GM10266 (cell line): ENCODE data around the gene MCRS1.

ENCODE experiments used
- DNase-seq: peaks from one replicate; pipeline ENCODE4 v3.0.0; 2012; ENCODE audit errors: extremely low spot score
- CTCF ChIP-seq: IDR thresholded peaks from 2 replicates; pipeline ENCODE4 v1.5.1; 2012; ENCODE audit warnings: mild to moderate bottlenecking, low read depth; ENCODE audit not compliant: control insufficient read depth, insufficient read depth; ENCODE audit errors: missing control alignments

The MCRS1 gene

DNA sequence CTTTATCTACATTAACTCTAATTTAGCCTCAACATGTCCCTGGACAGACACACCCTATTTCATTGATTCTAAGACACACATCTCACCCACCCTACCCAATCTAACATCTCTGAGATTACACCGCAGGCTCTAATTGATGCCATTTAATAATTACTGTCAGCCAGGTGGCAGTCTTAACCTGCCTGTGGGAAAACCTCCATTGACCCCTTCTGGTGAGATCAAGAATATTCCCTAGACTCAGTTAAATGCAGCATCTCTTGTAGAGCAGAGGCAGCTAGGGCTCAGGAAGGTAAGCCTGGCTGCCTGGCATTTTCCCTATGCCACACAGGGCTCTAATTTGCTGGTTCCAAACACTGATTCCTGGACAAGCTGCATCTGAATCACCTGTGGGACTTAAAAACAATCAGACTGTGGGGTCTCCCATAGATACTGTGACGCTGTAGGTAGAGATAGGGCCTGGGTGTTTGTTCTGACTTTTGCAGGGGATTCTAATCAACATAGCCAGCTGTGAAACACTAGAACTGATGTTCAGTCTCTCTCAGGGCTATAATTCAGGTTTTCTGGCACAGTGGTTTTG is 14.3 kb downstream of the MCRS1 start:
- TF ChIP-seq CTCF: peak; percentile 61
- DNase-seq: peak; percentile 70

- no peak for TF ChIP-seq CTCF
- DNase-seq: no peak
These were observed 15.0 kb downstream of the MCRS1 start for GRCh38 chr12:49552899-49553298.

DNA sequence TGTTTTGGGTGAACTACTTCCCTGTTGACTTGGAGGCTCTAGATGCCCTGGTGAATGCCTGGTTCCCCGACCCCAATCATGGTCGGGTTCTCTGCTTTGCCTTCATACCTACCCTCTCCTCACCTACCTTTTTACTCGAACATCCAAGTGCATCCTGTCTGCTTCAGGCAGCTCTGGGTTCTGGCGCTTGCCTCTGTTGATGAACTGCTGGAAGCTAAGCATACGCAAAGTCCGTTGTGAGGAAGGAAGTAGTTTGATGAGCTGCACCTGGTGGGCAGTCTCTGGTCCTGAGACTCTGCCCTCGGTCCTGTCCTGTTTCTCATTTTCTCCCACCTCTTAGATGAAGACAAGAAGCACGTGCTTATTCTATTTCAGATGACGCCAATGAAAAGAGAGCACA is 15.5 kb downstream of the MCRS1 start:
- no peak for TF ChIP-seq CTCF
- DNase-seq: no peak

DNA sequence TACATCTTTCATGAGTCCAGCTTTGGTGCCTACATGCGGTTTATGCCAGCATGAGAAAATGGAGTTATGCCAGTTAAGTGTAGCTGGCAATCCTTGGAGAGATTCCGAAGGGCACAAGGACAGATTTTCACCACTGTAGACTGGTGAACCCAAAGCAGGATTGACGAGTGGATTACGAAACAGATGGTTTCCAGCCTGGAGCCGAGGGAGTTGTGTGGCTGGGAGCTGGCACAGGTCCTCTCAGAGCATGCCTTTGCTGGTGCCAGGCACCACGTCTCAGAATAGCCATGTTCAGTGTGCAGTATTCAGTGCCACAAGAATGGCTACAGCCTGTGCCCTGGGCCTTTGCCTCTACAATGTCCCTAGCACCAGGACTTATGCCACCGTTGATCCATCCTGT is 15.9 kb downstream of the MCRS1 start:
- TF ChIP-seq CTCF: no peak
- no peak for DNase-seq

GRCh38 chr12:49550693-49551252 is 17.2 kb downstream of the MCRS1 start:
- DNase-seq: no peak
- no peak for TF ChIP-seq CTCF

DNA sequence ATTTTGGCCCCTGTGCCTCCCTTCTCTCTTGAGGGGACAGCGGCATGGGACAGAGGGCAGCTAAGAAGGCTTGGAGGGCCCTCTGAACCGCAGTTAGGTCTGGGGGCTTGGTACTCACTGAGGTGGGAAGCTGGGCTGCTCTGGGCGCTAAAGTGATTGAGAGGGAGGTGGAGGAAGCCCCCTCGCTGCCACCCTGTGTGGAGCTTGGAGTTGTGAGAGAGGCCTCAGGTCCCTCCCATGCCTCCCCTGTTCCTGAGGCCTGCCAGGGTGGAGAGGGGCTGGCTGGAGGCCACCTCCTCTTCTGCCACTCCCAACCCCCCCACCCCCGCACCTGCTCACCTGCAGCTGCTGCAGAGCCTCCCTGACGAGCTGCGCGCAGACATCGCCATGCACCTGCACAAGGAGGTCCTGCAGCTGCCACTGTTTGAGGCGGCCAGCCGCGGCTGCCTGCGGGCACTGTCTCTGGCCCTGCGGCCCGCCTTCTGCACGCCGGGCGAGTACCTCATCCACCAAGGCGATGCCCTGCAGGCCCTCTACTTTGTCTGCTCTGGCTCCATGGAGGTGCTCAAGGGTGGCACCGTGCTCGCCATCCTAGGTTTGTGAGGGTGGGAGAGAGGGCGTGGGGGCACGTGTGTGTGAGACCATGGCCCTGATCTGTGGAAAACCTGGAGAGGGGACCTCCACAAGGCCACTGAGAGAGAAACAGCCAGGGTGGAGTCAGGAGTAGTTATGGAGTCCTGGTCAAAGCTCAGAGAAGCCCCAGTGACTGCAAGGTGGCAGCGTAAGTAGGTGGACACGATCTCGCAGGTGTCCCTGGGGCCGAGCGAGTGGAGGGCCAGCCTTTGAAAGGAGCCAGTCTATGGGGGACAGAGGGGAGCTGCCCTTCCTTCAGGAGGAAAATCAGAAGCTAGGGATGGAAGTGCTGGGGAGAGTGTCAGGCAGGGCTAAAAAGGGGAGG is 17.9 kb downstream of the MCRS1 start:
- DNase-seq: no peak
- no peak for TF ChIP-seq CTCF
